Mesendoderm (in vitro differentiated cells): Measurements from ENCODE around the gene APBB1IP.
A peak's percentile ranks its signal among the peaks of the same experiment; 100 is the strongest.

Experiments used
- DNase-seq: peaks from one replicate; pipeline ENCODE4 v3.0.0; 2013
- H2AK5ac ChIP-seq: 2 replicates; pipeline ENCODE4 v1.6.1; 2013; ENCODE audit warnings: low read length, inconsistent platforms
- H2BK120ac ChIP-seq: 2 replicates; pipeline ENCODE4 v1.6.1; 2013; ENCODE audit warnings: low read depth, mild to moderate bottlenecking, low read length, moderate library complexity, mixed read lengths
- H2BK15ac ChIP-seq: replicated peaks from 2 replicates; pipeline ENCODE4 v1.6.1; 2013; ENCODE audit warnings: low read depth, mild to moderate bottlenecking, moderate library complexity
- H2BK5ac ChIP-seq: 2 replicates; pipeline ENCODE4 v1.6.1; 2013; ENCODE audit warnings: low read length, inconsistent platforms
- H3K18ac ChIP-seq: 2 replicates; pipeline ENCODE4 v1.6.1; 2013; ENCODE audit warnings: mild to moderate bottlenecking, low read length, mixed read lengths
- H3K23ac ChIP-seq: one replicate; pipeline ENCODE4 v1.6.1; 2013; ENCODE audit warnings: low read length
- H3K27ac ChIP-seq: 2 replicates; pipeline ENCODE4 v1.5.1; 2013; ENCODE audit warnings: low read depth, mild to moderate bottlenecking, inconsistent platforms, low read length, moderate library complexity
- H3K27me3 ChIP-seq: 2 replicates; pipeline ENCODE4 v1.6.1; 2013; ENCODE audit warnings: low read length, control low read depth, mild to moderate bottlenecking, inconsistent platforms; ENCODE audit not compliant: insufficient read depth, poor library complexity
- H3K36me3 ChIP-seq: 2 replicates; pipeline ENCODE4 v1.6.1; 2013; ENCODE audit warnings: low read length, inconsistent platforms; ENCODE audit not compliant: control insufficient read depth, insufficient read depth
- H3K4ac ChIP-seq: one replicate; pipeline ENCODE4 v1.6.1; 2013; ENCODE audit warnings: low read depth, mild to moderate bottlenecking, low read length, moderate library complexity
- H3K4me1 ChIP-seq: 2 replicates; pipeline ENCODE4 v1.6.1; 2013; ENCODE audit warnings: low read depth, low read length, inconsistent platforms; ENCODE audit not compliant: control insufficient read depth
- H3K4me2 ChIP-seq: 2 replicates; pipeline ENCODE4 v1.6.1; 2013; ENCODE audit warnings: low read length
- H3K4me3 ChIP-seq: 2 replicates; pipeline ENCODE4 v1.5.1; 2013; ENCODE audit warnings: mild to moderate bottlenecking, low read length
- H3K56ac ChIP-seq: one replicate; pipeline ENCODE4 v1.6.1; 2013; ENCODE audit warnings: low read length
- H3K79me1 ChIP-seq: 2 replicates; pipeline ENCODE4 v1.6.1; 2013; ENCODE audit warnings: low read length, inconsistent platforms
- H3K79me2 ChIP-seq: 2 replicates; pipeline ENCODE4 v1.6.1; 2013; ENCODE audit warnings: mild to moderate bottlenecking, low read length; ENCODE audit not compliant: control insufficient read depth, insufficient read depth
- H3K9ac ChIP-seq: 2 replicates; pipeline ENCODE4 v1.6.1; 2013; ENCODE audit warnings: low read length, inconsistent platforms
- H4K5ac ChIP-seq: one replicate; pipeline ENCODE4 v1.6.1; 2013; ENCODE audit warnings: low read length
- H4K8ac ChIP-seq: one replicate; pipeline ENCODE4 v1.6.1; 2013; ENCODE audit warnings: low read depth, mild to moderate bottlenecking, control low read depth, low read length, moderate library complexity
- WGBS: extraction: QIAGEN DNeasy Blood & Tissue Kit; methylation state at CpG from one replicate; pipeline ENCODE4 v1.1.7; 2013; ENCODE audit warnings: low lambda C conversion rate, missing lambda C conversion rate; ENCODE audit not compliant: insufficient coverage; ENCODE audit errors: extremely low coverage; 5-methylcytosine and 5-hydroxymethylcytosine counted together

Gene APBB1IP

DNA sequence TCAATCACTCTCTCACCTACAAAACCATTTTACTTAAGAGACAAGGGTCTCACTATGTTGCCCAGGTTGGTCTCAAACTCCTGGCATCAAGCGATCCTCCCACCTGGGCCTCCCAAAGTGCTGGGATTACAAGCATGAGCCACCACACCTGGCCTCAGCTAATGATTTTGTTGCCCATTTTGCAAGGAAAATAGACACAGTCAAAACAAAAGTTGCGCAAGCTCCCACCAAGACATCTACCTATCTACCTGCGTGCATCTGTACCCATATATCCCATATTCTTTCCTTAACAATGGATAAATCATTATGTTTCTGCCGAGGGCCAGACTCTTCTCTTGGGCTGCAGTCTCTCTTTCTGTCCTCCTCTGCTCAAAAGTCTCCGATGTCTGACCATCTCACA lies 67.3 kb downstream of the APBB1IP start:
- Histone ChIP-seq H2BK120ac (no peak overlapping the region), H3K36me3 (no peaks in the 10 kb centered on the region), H3K79me1 (no peaks in the 10 kb centered on the region), H3K4me3 (no peak overlapping the region), H2AK5ac (no peak overlapping the region), H2BK15ac (no peak overlapping the region), H3K18ac (no peak overlapping the region), H3K9ac (no peak overlapping the region), H2BK5ac (no peak overlapping the region), H3K27ac (no peak overlapping the region), H3K4me2 (no peak overlapping the region), H3K4ac (no peak overlapping the region), H3K27me3 (no peaks in the 10 kb centered on the region), H3K56ac (no peak overlapping the region), H4K5ac (no peak overlapping the region), H3K23ac (no peak overlapping the region), H3K4me1 (no peaks in the 10 kb centered on the region), H3K79me2 (no peaks in the 10 kb centered on the region), H4K8ac (no peak overlapping the region)
- no peak for DNase-seq
- WGBS: no CpG with 5 or more reads among the region's 5 CpGs

DNA sequence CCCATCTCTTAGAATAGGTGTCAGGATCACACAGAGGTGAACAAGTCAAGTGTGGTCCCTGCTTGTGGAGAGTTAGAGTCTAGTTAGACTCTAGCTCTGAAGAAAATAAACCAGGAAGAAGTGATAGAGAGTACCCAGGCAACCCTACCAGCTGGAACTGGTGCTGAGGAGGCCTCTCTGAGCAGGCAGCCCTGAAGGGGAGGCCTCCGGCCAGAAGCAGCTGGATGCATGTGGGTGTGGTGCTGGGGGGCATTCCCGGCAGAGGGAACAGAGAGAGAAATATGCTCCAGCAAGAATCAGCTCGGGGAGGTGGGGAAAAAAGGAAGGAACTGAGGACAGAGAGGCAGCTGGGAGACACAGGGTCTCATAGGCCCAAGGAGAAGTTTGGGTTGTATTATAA lies 68.6 kb downstream of the APBB1IP start:
- no peak overlapping the region for H3K4ac ChIP-seq
- no peak overlapping the region for H4K8ac ChIP-seq
- no peak overlapping the region for H3K56ac ChIP-seq
- no peaks in the 10 kb centered on the region for H3K79me1 ChIP-seq
- H3K79me2 ChIP-seq: no peaks in the 10 kb centered on the region
- no peak overlapping the region for H2AK5ac ChIP-seq
- no peaks in the 10 kb centered on the region for H3K36me3 ChIP-seq
- no peak for DNase-seq
- no peak overlapping the region for H3K23ac ChIP-seq
- no peak overlapping the region for H2BK5ac ChIP-seq
- H3K27ac ChIP-seq: no peak overlapping the region
- no peak overlapping the region for H3K4me3 ChIP-seq
- no peak overlapping the region for H3K4me2 ChIP-seq
- no peak overlapping the region for H3K9ac ChIP-seq
- no peak overlapping the region for H3K18ac ChIP-seq
- H3K4me1 ChIP-seq: no peaks in the 10 kb centered on the region
- H3K27me3 ChIP-seq: no peaks in the 10 kb centered on the region
- no peak overlapping the region for H4K5ac ChIP-seq
- H2BK120ac ChIP-seq: no peak overlapping the region
- H2BK15ac ChIP-seq: peak overlapping the region; percentile 41
- no CpG with 5 or more reads among the region's 3 CpGs for WGBS

DNA sequence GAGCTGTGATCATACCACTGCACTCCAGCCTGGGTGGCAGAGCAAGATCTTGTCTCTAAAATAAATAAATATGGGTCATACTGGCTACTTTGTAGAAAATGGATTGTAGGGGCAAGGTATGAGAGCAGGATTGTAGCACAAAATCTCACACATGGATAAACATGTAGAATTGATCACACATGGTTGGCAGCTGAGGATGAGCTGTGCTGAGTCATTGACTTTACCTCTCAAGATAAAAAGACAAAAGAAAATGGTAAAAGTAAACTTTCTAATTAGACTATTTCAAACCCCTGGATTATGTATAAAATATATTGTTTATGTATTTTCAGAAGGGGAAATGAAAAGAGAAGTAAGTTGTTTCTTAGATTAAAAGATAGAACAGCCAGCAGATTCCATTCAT lies 69.3 kb downstream of the APBB1IP start:
- no peak for DNase-seq
- H3K56ac ChIP-seq: no peak overlapping the region
- no peak overlapping the region for H2BK120ac ChIP-seq
- H3K36me3 ChIP-seq: no peaks in the 10 kb centered on the region
- H2AK5ac ChIP-seq: no peak overlapping the region
- H3K27me3 ChIP-seq: no peaks in the 10 kb centered on the region
- no peaks in the 10 kb centered on the region for H3K4me1 ChIP-seq
- H2BK5ac ChIP-seq: no peak overlapping the region
- H3K79me2 ChIP-seq: no peaks in the 10 kb centered on the region
- H3K4ac ChIP-seq: no peak overlapping the region
- no peaks in the 10 kb centered on the region for H3K79me1 ChIP-seq
- H3K4me3 ChIP-seq: no peak overlapping the region
- no peak overlapping the region for H3K23ac ChIP-seq
- no peak overlapping the region for H3K27ac ChIP-seq
- H3K4me2 ChIP-seq: no peak overlapping the region
- no peak overlapping the region for H2BK15ac ChIP-seq
- no peak overlapping the region for H3K18ac ChIP-seq
- no peak overlapping the region for H4K8ac ChIP-seq
- no peak overlapping the region for H4K5ac ChIP-seq
- no peak overlapping the region for H3K9ac ChIP-seq

- no CpG with 5 or more reads among the region's 4 CpGs for WGBS
- Histone ChIP-seq H2AK5ac (no peak overlapping the region), H4K8ac (no peak overlapping the region), H3K18ac (no peak overlapping the region), H2BK120ac (no peak overlapping the region), H3K36me3 (no peaks in the 10 kb centered on the region), H3K4ac (no peak overlapping the region), H3K4me1 (no peaks in the 10 kb centered on the region), H3K4me3 (no peak overlapping the region), H3K23ac (no peak overlapping the region), H3K79me1 (no peaks in the 10 kb centered on the region), H3K9ac (no peak overlapping the region), H4K5ac (no peak overlapping the region), H3K27ac (no peak overlapping the region), H3K79me2 (no peaks in the 10 kb centered on the region), H3K56ac (no peak overlapping the region), H3K4me2 (no peak overlapping the region), H2BK5ac (no peak overlapping the region), H3K27me3 (no peaks in the 10 kb centered on the region), H2BK15ac (no peak overlapping the region)
- no peak for DNase-seq
Measured at GRCh38 chr10:26508016-26508415, 69.9 kb downstream of the APBB1IP start.

- no peak overlapping the region for H3K18ac ChIP-seq
- no peak overlapping the region for H3K4me2 ChIP-seq
- H3K79me1 ChIP-seq: no peaks in the 10 kb centered on the region
- H3K56ac ChIP-seq: no peak overlapping the region
- H3K9ac ChIP-seq: no peak overlapping the region
- no peak overlapping the region for H4K5ac ChIP-seq
- no peak overlapping the region for H2BK5ac ChIP-seq
- H3K4me1 ChIP-seq: no peaks in the 10 kb centered on the region
- H3K4me3 ChIP-seq: no peak overlapping the region
- no peak overlapping the region for H2AK5ac ChIP-seq
- H3K79me2 ChIP-seq: no peaks in the 10 kb centered on the region
- H2BK120ac ChIP-seq: no peak overlapping the region
- H4K8ac ChIP-seq: no peak overlapping the region
- WGBS: no CpG with 5 or more reads among the region's 1 CpG
- no peak overlapping the region for H3K4ac ChIP-seq
- no peak overlapping the region for H2BK15ac ChIP-seq
- no peak overlapping the region for H3K23ac ChIP-seq
- no peak overlapping the region for H3K27ac ChIP-seq
- no peaks in the 10 kb centered on the region for H3K27me3 ChIP-seq
- no peak for DNase-seq
- H3K36me3 ChIP-seq: no peaks in the 10 kb centered on the region
Measured at GRCh38 chr10:26509307-26509706, 71.2 kb downstream of the APBB1IP start.

GRCh38 chr10:26513101-26513500 lies 75.0 kb downstream of the APBB1IP start:
- H2BK15ac ChIP-seq: no peak overlapping the region
- no peaks in the 10 kb centered on the region for H3K27me3 ChIP-seq
- no peak overlapping the region for H2BK5ac ChIP-seq
- no peak for DNase-seq
- H3K36me3 ChIP-seq: no peaks in the 10 kb centered on the region
- no peak overlapping the region for H4K8ac ChIP-seq
- H3K18ac ChIP-seq: no peak overlapping the region
- no peak overlapping the region for H3K27ac ChIP-seq
- no peak overlapping the region for H3K4me2 ChIP-seq
- WGBS: no CpG with 5 or more reads among the region's 1 CpG
- no peak overlapping the region for H2BK120ac ChIP-seq
- no peak overlapping the region for H3K4me3 ChIP-seq
- no peaks in the 10 kb centered on the region for H3K79me2 ChIP-seq
- H2AK5ac ChIP-seq: no peak overlapping the region
- H3K23ac ChIP-seq: no peak overlapping the region
- no peak overlapping the region for H3K56ac ChIP-seq
- H3K79me1 ChIP-seq: no peaks in the 10 kb centered on the region
- no peak overlapping the region for H3K9ac ChIP-seq
- no peak overlapping the region for H3K4ac ChIP-seq
- peaks cover 4% of the 10 kb centered on the region for H3K4me1 ChIP-seq
- no peak overlapping the region for H4K5ac ChIP-seq
